Endothelial cell of umbilical vein (primary cell): ENCODE data around the gene MTTP. TPM values are rescaled to one million over a fixed set of nuclear protein-coding genes. Genes with fewer than 3 reads are reported as not detected.

Experiments
- BruUV-seq: library from RNA; stranded (reverse); fragments of 400-500 nt; replicated peaks from 2 replicates; lab custom pipeline; 2021; lab: Mats Ljungman, UMichigan
- CTCF ChIA-PET: fragments of 300-600, 350-600 bp; sonication (Branson Sonifier 250); formaldehyde crosslinking; loops from one replicate; lab custom pipeline; 2021; ENCODE audit warnings: antibody characterized with exemption, inconsistent platforms; lab: Charles Lee
- POLR2A ChIA-PET: fragments of 300-600, 350-600 bp; sonication (Branson Sonifier 250); formaldehyde crosslinking; loops from one replicate; lab custom pipeline; 2021; ENCODE audit warnings: antibody characterized with exemption, inconsistent platforms; lab: Charles Lee
- DNase-seq: peaks from one replicate; pipeline ENCODE4 v3.0.0-alpha.2; 2011; ENCODE audit warnings: low read depth, low spot score
- FAIRE-seq: peaks from 2 replicates; lab custom pipeline; 2011; peaks lifted over from hg19 to GRCh38; lab: Jason Lieb, UNC
- H2AFZ ChIP-seq: 2 replicates; pipeline ENCODE4 v1.6.0; 2012; ENCODE audit warnings: low read depth, low read length, control low read depth, inconsistent platforms
- H3K27ac ChIP-seq: 2 replicates; pipeline ENCODE4 v1.5.1; 2011; ENCODE audit warnings: low read depth, mild to moderate bottlenecking, control low read depth, low read length, moderate library complexity; ENCODE audit not compliant: insufficient read depth
- H3K27me3 ChIP-seq, 2 experiments: 2 replicates each; pipeline versions ENCODE4 v1.6.0 to v1.6.1; 2011; ENCODE audit warnings: low read length in 2 of 2, mixed read lengths in 1 of 2; ENCODE audit not compliant: control insufficient read depth in 2 of 2, insufficient read depth in 2 of 2
- H3K36me3 ChIP-seq, 2 experiments: 2 replicates in 1 of 2; 3 replicates in 1 of 2; pipeline ENCODE4 v1.5.1; 2011; ENCODE audit warnings: low read length in 2 of 2, mild to moderate bottlenecking in 1 of 2, moderate library complexity in 1 of 2; ENCODE audit not compliant: control insufficient read depth in 2 of 2, insufficient read depth in 2 of 2; ENCODE audit errors: extremely low read depth in 1 of 2
- H3K4me1 ChIP-seq: 3 replicates; pipeline ENCODE4 v1.5.1; 2011; ENCODE audit warnings: mild to moderate bottlenecking, low read length; ENCODE audit not compliant: control insufficient read depth, insufficient read depth; ENCODE audit errors: extremely low read depth
- H3K4me2 ChIP-seq: 2 replicates; pipeline ENCODE4 v1.6.1; 2011; ENCODE audit warnings: low read length, control low read depth, mixed read lengths; ENCODE audit not compliant: insufficient read depth
- H3K4me3 ChIP-seq, 3 experiments: fragments of 200-600 bp in 1 of 3; sonication (generic), shearing (Covaris generic) in 1 of 3; replicated peaks in 1 of 3; 2 replicates each; pipeline ENCODE4 v1.5.1; 2011 to 2016; ENCODE audit warnings: control low read depth in 3 of 3, low read length in 3 of 3, mild to moderate bottlenecking in 2 of 3, inconsistent platforms in 1 of 3, low read depth in 1 of 3, moderate library complexity in 1 of 3; ENCODE audit not compliant: insufficient read depth in 1 of 3
- H3K79me2 ChIP-seq: 2 replicates; pipeline ENCODE4 v1.6.0; 2012; ENCODE audit warnings: low read length, inconsistent platforms; ENCODE audit not compliant: control insufficient read depth, insufficient read depth
- H3K9ac ChIP-seq: replicated peaks from 2 replicates; pipeline ENCODE3; 2011; ENCODE audit warnings: low read length, control low read depth; ENCODE audit not compliant: insufficient read depth; ENCODE audit errors: extremely low read depth
- H3K9me1 ChIP-seq: replicated peaks from 3 replicates; pipeline ENCODE4 v1.6.0; 2011; ENCODE audit warnings: mild to moderate bottlenecking, low read length; ENCODE audit not compliant: control insufficient read depth, insufficient read depth; ENCODE audit errors: extremely low read depth
- H3K9me3 ChIP-seq: replicated peaks from 2 replicates; pipeline ENCODE4 v1.5.1; 2012; ENCODE audit warnings: low read length, inconsistent platforms; ENCODE audit not compliant: control insufficient read depth, insufficient read depth
- H4K20me1 ChIP-seq: replicated peaks from 2 replicates; pipeline ENCODE3; 2011; ENCODE audit warnings: mild to moderate bottlenecking, low read length; ENCODE audit not compliant: control insufficient read depth, insufficient read depth; ENCODE audit errors: extremely low read depth
- EZH2 ChIP-seq: IDR thresholded peaks from 2 replicates; pipeline ENCODE4 v1.6.1; 2012; ENCODE audit warnings: borderline replicate concordance, low read depth, mild to moderate bottlenecking, moderate library complexity, low read length, inconsistent platforms; ENCODE audit not compliant: severe bottlenecking
- FOS ChIP-seq: IDR thresholded peaks from 2 replicates; pipeline ENCODE4 v1.6.1; 2011; ENCODE audit warnings: mild to moderate bottlenecking, low read length, moderate library complexity, borderline replicate concordance; ENCODE audit not compliant: insufficient read depth
- GATA2 ChIP-seq: IDR thresholded peaks from 2 replicates; pipeline ENCODE4 v1.7.0; 2011; ENCODE audit warnings: low read depth, mild to moderate bottlenecking, moderate library complexity, mixed read lengths, low read length; ENCODE audit not compliant: insufficient read length, insufficient read depth
- JUN ChIP-seq: IDR thresholded peaks from 2 replicates; pipeline ENCODE4 v1.6.1; 2011; ENCODE audit warnings: borderline replicate concordance, low read depth; ENCODE audit not compliant: insufficient read length, insufficient read depth
- MYC ChIP-seq: IDR thresholded peaks from one replicate; pipeline ENCODE4 v1.6.1; 2011; ENCODE audit warnings: mild to moderate bottlenecking, low read depth, low read length
- POLR2A ChIP-seq: IDR thresholded peaks from 2 replicates; pipeline ENCODE4 v1.6.1; 2012; ENCODE audit warnings: low read depth, mild to moderate bottlenecking, control low read depth, low read length
- POLR2AphosphoS5 ChIP-seq: IDR thresholded peaks from 2 replicates; pipeline ENCODE4 v1.6.1; 2012; ENCODE audit warnings: low read depth, mild to moderate bottlenecking, control low read depth, low read length, moderate library complexity; ENCODE audit not compliant: insufficient read depth
- dilution Hi-C: fragments of 300-500 bp; cut with MboI; formaldehyde crosslinking; loops from one replicate; pipeline ENCODE4 v1.15.0; 2019; ENCODE audit warnings: low sequenced_read_pairs; ENCODE audit not compliant: extremely low pct_ligation_motif_present
- intact Hi-C: fragments of 100-400 bp; cut with micrococcal nuclease; formaldehyde crosslinking; loops from one replicate; pipeline ENCODE4 v1.10.0; 2022
- polyA plus RNA-seq, 4 experiments: library from polyadenylated mRNA; depleted of rRNA in 3 of 4; stranded (reverse) in 3 of 4; unstranded in 1 of 4; fragments of >200 nt; gene quantifications; 2 replicates each; pipeline versions ENCODE4 v1.2.1 to v1.2.3, GENCODE V29; 2011 to 2012; ENCODE audit warnings: missing spikeins in 1 of 4
- total RNA-seq: library from RNA; stranded (reverse); gene quantifications from 2 replicates; pipeline ENCODE4 v1.2.3, GENCODE V29; 2021
- TF ChIP-seq, protein P1 (sequence below): IDR thresholded peaks from 2 replicates; pipeline ENCODE4 v1.6.1; 2011; ENCODE audit not compliant: insufficient read depth, insufficient read length
- TF ChIP-seq, protein P2 (sequence below), 2 donors: IDR thresholded peaks; 1 replicate in 1 of 2; 2 replicates in 1 of 2; pipeline ENCODE4 v1.5.1; 2011; ENCODE audit warnings: low read length in 2 of 2, mild to moderate bottlenecking in 2 of 2, moderate library complexity in 2 of 2, control low read depth in 1 of 2, inconsistent platforms in 1 of 2, low read depth in 1 of 2; ENCODE audit not compliant: insufficient read depth in 1 of 2; ENCODE audit errors: extremely low read depth in 1 of 2

The MTTP gene
- total and polyA plus RNA-seq, 2 donors (not counting 3 experiments of a cell fraction or from before 2014, with no cell fraction given) = not detected

- DNase-seq (peak; percentile 26), FAIRE-seq (no peak)
- no peaks in the 10 kb centered on the region for H3K9me3 ChIP-seq
- no peaks in the 10 kb centered on the region for H4K20me1 ChIP-seq
- no peaks in the 10 kb centered on the region for H3K9me1 ChIP-seq
- TF ChIP-seq EZH2 (no peak), POLR2AphosphoS5 (no peak), GATA2 (no peak), POLR2A (no peak), JUN (no peak), FOS (no peak), MYC (no peak)
- TF ChIP-seq, protein P1, sequence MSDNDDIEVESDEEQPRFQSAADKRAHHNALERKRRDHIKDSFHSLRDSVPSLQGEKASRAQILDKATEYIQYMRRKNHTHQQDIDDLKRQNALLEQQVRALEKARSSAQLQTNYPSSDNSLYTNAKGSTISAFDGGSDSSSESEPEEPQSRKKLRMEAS = no peak
- TF ChIP-seq, protein P2, sequence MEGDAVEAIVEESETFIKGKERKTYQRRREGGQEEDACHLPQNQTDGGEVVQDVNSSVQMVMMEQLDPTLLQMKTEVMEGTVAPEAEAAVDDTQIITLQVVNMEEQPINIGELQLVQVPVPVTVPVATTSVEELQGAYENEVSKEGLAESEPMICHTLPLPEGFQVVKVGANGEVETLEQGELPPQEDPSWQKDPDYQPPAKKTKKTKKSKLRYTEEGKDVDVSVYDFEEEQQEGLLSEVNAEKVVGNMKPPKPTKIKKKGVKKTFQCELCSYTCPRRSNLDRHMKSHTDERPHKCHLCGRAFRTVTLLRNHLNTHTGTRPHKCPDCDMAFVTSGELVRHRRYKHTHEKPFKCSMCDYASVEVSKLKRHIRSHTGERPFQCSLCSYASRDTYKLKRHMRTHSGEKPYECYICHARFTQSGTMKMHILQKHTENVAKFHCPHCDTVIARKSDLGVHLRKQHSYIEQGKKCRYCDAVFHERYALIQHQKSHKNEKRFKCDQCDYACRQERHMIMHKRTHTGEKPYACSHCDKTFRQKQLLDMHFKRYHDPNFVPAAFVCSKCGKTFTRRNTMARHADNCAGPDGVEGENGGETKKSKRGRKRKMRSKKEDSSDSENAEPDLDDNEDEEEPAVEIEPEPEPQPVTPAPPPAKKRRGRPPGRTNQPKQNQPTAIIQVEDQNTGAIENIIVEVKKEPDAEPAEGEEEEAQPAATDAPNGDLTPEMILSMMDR (IDR thresholded peaks at IDR 0.05; ENCODE audit: extremely low read depth in 1 of 2, insufficient read depth in 1 of 2, low read depth in 1 of 2, low read length in 2 of 2) = no peak
- H3K4me3 ChIP-seq = no peak overlapping the region
- H3K79me2 ChIP-seq = no peaks in the 10 kb centered on the region
- no peak overlapping the region for H3K4me2 ChIP-seq
- no peak overlapping the region for H3K27ac ChIP-seq
- H3K9ac ChIP-seq = no peak overlapping the region
- CTCF ChIA-PET = no interaction called here
- no peaks in the 10 kb centered on the region for H3K4me1 ChIP-seq
- H3K27me3 ChIP-seq = no peaks in the 10 kb centered on the region
- no TSS peak for BruUV-seq
- no peaks in the 10 kb centered on the region for H3K36me3 ChIP-seq
- dilution Hi-C loops = no loop called here
- H2AFZ ChIP-seq = no peak overlapping the region
- intact Hi-C loops = no loop called here
- POLR2A ChIA-PET = no interaction called here
Measured at GRCh38 chr4:99640676-99641075, 66.1 kb downstream of the MTTP start.
